LNCaP clone FGC (cell line): ENCODE measurements around the gene PFN2.

Experiments
- DNase-seq: peaks from one replicate; pipeline ENCODE4 v3.0.0-alpha.2; 2011; ENCODE audit warnings: low read depth
- H3K4me3 ChIP-seq: 2 replicates; pipeline ENCODE4 v1.5.1; 2011; ENCODE audit warnings: mild to moderate bottlenecking, low read depth, low read length, control low read depth
- TF ChIP-seq, protein P1 (sequence below): IDR thresholded peaks from 2 replicates; pipeline ENCODE4 v1.5.1; 2012; ENCODE audit warnings: mild to moderate bottlenecking; ENCODE audit not compliant: control insufficient read depth, insufficient read depth; ENCODE audit errors: extremely low read depth

The PFN2 gene

DNA sequence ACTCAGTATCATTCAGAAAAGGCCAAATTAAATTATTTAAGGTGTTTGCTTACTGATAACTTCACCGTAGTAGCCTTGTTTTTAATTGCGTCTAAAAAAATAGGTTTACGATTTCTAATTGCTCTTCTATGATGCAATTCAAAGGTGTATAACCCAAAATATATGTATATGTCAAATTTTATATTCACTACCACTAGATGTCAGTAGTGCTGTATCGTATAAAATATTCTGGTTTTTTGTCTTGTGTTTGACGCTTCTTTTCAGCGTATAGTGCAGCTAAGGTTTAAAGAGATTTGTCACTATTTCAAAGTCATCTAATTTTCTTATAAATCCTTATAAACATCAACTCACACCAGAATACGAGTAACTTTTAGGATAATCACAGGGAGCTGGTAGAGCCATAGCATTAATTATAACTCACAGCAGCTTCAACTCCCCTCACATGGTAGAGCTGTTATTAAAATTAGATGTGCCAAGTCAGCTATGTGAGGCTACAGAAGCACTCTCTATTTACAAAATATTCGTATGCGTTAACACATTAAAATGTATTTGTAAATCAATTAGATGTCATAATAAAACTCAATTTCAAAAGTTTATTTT lies 3.5 kb downstream of the PFN2 start:
- no peak overlapping the region for H3K4me3 ChIP-seq
- TF ChIP-seq, protein P1, sequence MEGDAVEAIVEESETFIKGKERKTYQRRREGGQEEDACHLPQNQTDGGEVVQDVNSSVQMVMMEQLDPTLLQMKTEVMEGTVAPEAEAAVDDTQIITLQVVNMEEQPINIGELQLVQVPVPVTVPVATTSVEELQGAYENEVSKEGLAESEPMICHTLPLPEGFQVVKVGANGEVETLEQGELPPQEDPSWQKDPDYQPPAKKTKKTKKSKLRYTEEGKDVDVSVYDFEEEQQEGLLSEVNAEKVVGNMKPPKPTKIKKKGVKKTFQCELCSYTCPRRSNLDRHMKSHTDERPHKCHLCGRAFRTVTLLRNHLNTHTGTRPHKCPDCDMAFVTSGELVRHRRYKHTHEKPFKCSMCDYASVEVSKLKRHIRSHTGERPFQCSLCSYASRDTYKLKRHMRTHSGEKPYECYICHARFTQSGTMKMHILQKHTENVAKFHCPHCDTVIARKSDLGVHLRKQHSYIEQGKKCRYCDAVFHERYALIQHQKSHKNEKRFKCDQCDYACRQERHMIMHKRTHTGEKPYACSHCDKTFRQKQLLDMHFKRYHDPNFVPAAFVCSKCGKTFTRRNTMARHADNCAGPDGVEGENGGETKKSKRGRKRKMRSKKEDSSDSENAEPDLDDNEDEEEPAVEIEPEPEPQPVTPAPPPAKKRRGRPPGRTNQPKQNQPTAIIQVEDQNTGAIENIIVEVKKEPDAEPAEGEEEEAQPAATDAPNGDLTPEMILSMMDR, result peak; percentile 44
- peak; percentile 26 for DNase-seq

DNA sequence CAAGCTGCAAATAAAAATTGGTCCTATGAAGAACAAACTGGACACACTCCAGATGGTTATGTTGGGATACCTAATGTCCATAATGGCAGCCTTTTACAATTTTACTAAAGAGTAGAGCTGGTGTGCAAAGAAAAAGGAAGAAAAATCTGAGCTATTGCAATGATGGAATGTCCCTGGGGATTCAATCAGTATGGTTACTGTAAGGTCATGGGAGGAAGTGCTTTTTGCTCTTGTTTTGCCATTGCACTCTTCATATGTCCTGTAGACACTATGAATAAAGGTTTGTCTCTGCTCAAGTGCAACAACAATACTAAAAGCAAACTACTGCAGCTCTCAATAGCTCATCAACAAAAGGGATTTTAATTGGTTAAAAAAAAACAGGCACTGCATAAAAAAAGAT lies 5.4 kb downstream of the PFN2 start:
- TF ChIP-seq, protein P1, result no peak
- H3K4me3 ChIP-seq, result no peak overlapping the region
- no peak for DNase-seq

DNA sequence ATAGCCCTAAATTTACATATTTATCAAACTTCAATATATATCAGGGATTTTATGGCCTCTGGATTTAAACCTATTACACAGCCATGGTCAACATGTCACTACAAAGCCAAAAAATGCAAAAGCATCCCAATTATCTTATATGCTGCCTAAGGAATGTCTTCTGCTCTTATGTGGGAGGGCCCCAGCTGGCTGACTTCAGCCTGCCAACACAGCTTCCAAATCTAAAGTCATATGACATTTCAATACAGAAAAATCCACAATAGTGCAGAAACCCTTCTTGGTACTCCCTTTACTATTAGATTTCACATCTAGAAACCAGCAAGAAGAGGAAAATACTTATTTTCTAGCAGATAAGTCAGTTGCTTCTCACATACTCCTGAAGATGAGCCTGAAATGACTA lies 6.4 kb downstream of the PFN2 start:
- DNase-seq, result no peak
- no peak overlapping the region for H3K4me3 ChIP-seq
- TF ChIP-seq, protein P1, result no peak

DNA sequence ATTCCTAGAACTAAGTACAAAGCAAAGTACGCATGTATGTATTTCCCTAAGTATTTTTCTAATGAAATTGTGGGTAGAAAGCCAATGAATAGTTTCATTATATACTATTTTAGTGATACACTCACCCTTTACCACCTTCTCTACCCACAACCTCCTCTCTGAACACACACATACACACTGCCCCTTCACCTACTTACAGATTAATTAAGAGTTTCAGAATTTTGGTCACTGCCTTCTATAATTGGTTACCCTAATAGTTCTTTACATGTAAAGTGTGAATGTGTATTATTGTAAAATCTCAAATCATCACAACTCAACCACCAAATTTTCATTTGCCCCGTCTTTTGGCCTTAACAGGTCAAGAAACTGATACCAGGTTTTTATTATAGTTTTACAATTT lies 7.2 kb downstream of the PFN2 start:
- TF ChIP-seq, protein P1, result no peak
- DNase-seq, result no peak
- no peak overlapping the region for H3K4me3 ChIP-seq

DNA sequence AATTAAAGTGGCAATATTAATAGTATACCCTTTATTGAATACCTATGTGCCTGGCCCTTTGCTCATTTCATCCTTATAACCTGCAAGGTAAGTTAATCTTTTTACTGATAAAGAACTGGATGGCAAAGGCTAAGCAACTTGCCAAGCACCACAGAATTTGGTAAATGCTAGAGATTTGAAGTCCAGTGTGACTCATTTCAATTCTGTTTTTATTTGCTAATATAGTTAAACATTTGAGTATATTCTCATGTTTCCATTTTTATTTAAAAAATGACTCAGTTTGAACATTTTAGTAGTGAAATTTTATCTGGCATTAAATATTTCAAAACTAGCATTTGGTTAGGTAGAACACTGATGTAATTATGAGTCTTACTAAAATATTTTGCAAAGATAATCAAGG lies 11.3 kb downstream of the PFN2 start:
- H3K4me3 ChIP-seq, result no peak overlapping the region
- TF ChIP-seq, protein P1, result no peak

DNA sequence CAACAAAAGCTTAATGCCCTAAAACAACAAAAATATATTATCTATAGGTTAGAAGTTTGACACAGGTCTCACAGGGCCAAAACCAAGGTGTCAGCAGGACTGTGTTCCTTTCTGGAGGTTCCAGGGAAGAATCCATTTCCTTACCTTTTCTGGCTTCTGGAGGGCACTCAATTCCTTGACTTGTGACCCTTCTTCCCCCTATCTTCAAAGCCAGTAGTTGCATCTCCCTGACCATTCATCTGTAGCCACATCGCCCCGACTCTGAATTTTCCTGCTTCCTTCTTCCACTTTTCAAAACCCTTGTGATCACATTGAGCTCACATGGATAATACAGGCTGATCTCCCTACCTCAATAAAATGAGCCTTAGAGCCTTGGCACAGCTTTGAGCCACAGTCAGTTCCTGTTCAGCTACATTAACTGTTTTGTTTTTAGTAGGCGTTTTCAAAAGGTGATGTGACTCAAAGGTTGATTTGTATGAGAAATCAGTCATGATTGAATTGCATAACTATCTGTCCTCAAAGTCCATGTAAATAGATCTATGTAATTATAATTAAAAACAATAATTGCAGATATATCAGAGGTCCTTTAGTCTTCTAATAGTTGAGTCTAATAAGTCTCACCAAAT lies 12.4 kb downstream of the PFN2 start:
- H3K4me3 ChIP-seq, result no peak overlapping the region
- no peak for DNase-seq
- TF ChIP-seq, protein P1, result no peak

More for the DNA sequence above, 11.3 kb downstream of the PFN2 start:
- DNase-seq, result no peak
